Endothelial cell of umbilical vein (primary cell): ENCODE measurements around the gene AKAP1.

ENCODE experiments used
- CTCF ChIP-seq, 2 donors: IDR thresholded peaks; 1 replicate in 1 of 2; 2 replicates in 1 of 2; pipeline ENCODE4 v1.5.1; 2011; ENCODE audit warnings: low read length in 2 of 2, mild to moderate bottlenecking in 2 of 2, moderate library complexity in 2 of 2, control low read depth in 1 of 2, inconsistent platforms in 1 of 2, low read depth in 1 of 2; ENCODE audit not compliant: insufficient read depth in 1 of 2; ENCODE audit errors: extremely low read depth in 1 of 2
- GATA2 ChIP-seq: IDR thresholded peaks from 2 replicates; pipeline ENCODE4 v1.7.0; 2011; ENCODE audit warnings: low read depth, mild to moderate bottlenecking, moderate library complexity, mixed read lengths, low read length; ENCODE audit not compliant: insufficient read length, insufficient read depth
- JUN ChIP-seq: IDR thresholded peaks from 2 replicates; pipeline ENCODE4 v1.6.1; 2011; ENCODE audit warnings: borderline replicate concordance, low read depth; ENCODE audit not compliant: insufficient read length, insufficient read depth
- POLR2A ChIP-seq: IDR thresholded peaks from 2 replicates; pipeline ENCODE4 v1.6.1; 2012; ENCODE audit warnings: low read depth, mild to moderate bottlenecking, control low read depth, low read length
- POLR2AphosphoS5 ChIP-seq: IDR thresholded peaks from 2 replicates; pipeline ENCODE4 v1.6.1; 2012; ENCODE audit warnings: low read depth, mild to moderate bottlenecking, control low read depth, low read length, moderate library complexity; ENCODE audit not compliant: insufficient read depth

GRCh38 chr17:57110579-57111325 is 25.7 kb downstream of the AKAP1 start:
- TF ChIP-seq CTCF (IDR thresholded peaks at IDR 0.05; ENCODE audit: extremely low read depth in 1 of 2, insufficient read depth in 1 of 2, low read depth in 1 of 2, low read length in 2 of 2) (no peak), POLR2AphosphoS5 (no peak), JUN (no peak), POLR2A (no peak), GATA2 (no peak)
